SU-DHL-6 (cell line): ENCODE measurements around the gene FASTKD1.

Source experiments
- H2AFZ ChIP-seq: fragments of 200-600 bp; sonication (generic); 2 replicates; pipeline ENCODE4 v1.6.1; 2014; ENCODE audit warnings: low read depth, mild to moderate bottlenecking, moderate library complexity, mixed read lengths, antibody characterized with exemption, low read length; ENCODE audit not compliant: severe bottlenecking
- H3F3A ChIP-seq: fragments of 200-600 bp; shearing (Covaris generic); 2 replicates; pipeline ENCODE4 v1.6.0; 2016; ENCODE audit warnings: antibody characterized with exemption, mild to moderate bottlenecking; ENCODE audit not compliant: insufficient read depth
- H3K27ac ChIP-seq: fragments of 200-600 bp; sonication (generic); 2 replicates; pipeline ENCODE4 v1.5.1; 2016; ENCODE audit warnings: low read depth, mild to moderate bottlenecking, low read length, moderate library complexity, mixed read lengths
- H3K27me3 ChIP-seq: fragments of 200-600 bp; sonication (generic), shearing (Covaris generic); 2 replicates; pipeline ENCODE4 v1.6.0; 2014; ENCODE audit warnings: mild to moderate bottlenecking, low read length
- H3K36me3 ChIP-seq: fragments of 200-600 bp; sonication (generic); 2 replicates; pipeline ENCODE4 v1.6.1; 2014; ENCODE audit warnings: mild to moderate bottlenecking, low read length, mixed read lengths
- H3K4me2 ChIP-seq: fragments of 300-600, 200-600 bp; shearing (Covaris generic), sonication (generic); 2 replicates; pipeline ENCODE4 v1.6.0; 2014; ENCODE audit warnings: low read length, low read depth, mild to moderate bottlenecking; ENCODE audit not compliant: poor library complexity, severe bottlenecking
- H3K4me3 ChIP-seq: fragments of 200-600 bp; sonication (generic); 2 replicates; pipeline ENCODE4 v1.5.1; 2014; ENCODE audit warnings: antibody characterized with exemption, low read length, mild to moderate bottlenecking, mixed read lengths; ENCODE audit not compliant: insufficient read depth, poor library complexity, severe bottlenecking
- H3K79me2 ChIP-seq: fragments of 200-600 bp; sonication (generic); 2 replicates; pipeline ENCODE4 v1.6.1; 2014; ENCODE audit warnings: mild to moderate bottlenecking, low read length, moderate library complexity; ENCODE audit not compliant: insufficient read depth
- H3K9ac ChIP-seq: fragments of 200-600 bp; sonication (generic); 2 replicates; pipeline ENCODE4 v1.7.0; 2014; ENCODE audit warnings: mild to moderate bottlenecking, low read length
- H3K9me2 ChIP-seq: fragments of 200-600 bp; sonication (generic); replicated peaks from 2 replicates; pipeline ENCODE4 v1.6.1; 2014; ENCODE audit warnings: low read length; ENCODE audit not compliant: insufficient read depth
- H3K9me3 ChIP-seq: fragments of 200-600 bp; sonication (generic); 2 replicates; pipeline ENCODE4 v1.6.1; 2014; ENCODE audit warnings: low read length, mixed read lengths; ENCODE audit not compliant: insufficient read depth
- H4K20me1 ChIP-seq: fragments of 200-600 bp; sonication (generic); 2 replicates; pipeline ENCODE4 v1.6.1; 2014; ENCODE audit warnings: low read depth, mild to moderate bottlenecking, antibody characterized with exemption, low read length, moderate library complexity, mixed read lengths
- CTCF ChIP-seq: fragments of 200-600 bp; sonication (generic); IDR thresholded peaks from one replicate; pipeline ENCODE4 v1.5.1; 2017; ENCODE audit warnings: antibody characterized with exemption, mild to moderate bottlenecking, low read length, moderate library complexity; ENCODE audit not compliant: insufficient read depth, poor library complexity, severe bottlenecking
- EZH2phosphoT487 ChIP-seq: fragments of 200-600 bp; sonication (generic), shearing (Covaris generic); conservative IDR thresholded peaks from 2 replicates; pipeline ENCODE4 v1.6.1; 2018; ENCODE audit warnings: mild to moderate bottlenecking, antibody characterized with exemption, low read length, moderate library complexity, mixed read lengths

Gene FASTKD1

GRCh38 chr2:169513094-169513493, 60.6 kb downstream of the FASTKD1 start:
- Histone ChIP-seq H3K4me2 (no peak overlapping the region), H3K9me3 (no peaks in the 10 kb centered on the region), H3K36me3 (no peaks in the 10 kb centered on the region), H3F3A (no peaks in the 10 kb centered on the region), H4K20me1 (no peaks in the 10 kb centered on the region), H3K27me3 (no peaks in the 10 kb centered on the region), H3K4me3 (no peak overlapping the region), H3K27ac (no peak overlapping the region), H3K79me2 (no peaks in the 10 kb centered on the region), H3K9me2 (no peaks in the 10 kb centered on the region), H2AFZ (no peak overlapping the region), H3K9ac (no peak overlapping the region)
- TF ChIP-seq CTCF (no peak), EZH2phosphoT487 (no peak)

GRCh38 chr2:169512525-169512924, 61.1 kb downstream of the FASTKD1 start:
- Histone ChIP-seq H2AFZ (no peak overlapping the region), H4K20me1 (no peaks in the 10 kb centered on the region), H3K9ac (no peak overlapping the region), H3K4me2 (no peak overlapping the region), H3F3A (no peaks in the 10 kb centered on the region), H3K9me3 (no peaks in the 10 kb centered on the region), H3K36me3 (no peaks in the 10 kb centered on the region), H3K4me3 (no peak overlapping the region), H3K9me2 (no peaks in the 10 kb centered on the region), H3K27me3 (no peaks in the 10 kb centered on the region), H3K27ac (no peak overlapping the region), H3K79me2 (no peaks in the 10 kb centered on the region)
- TF ChIP-seq CTCF (no peak), EZH2phosphoT487 (no peak)

GRCh38 chr2:169511818-169512217, 61.8 kb downstream of the FASTKD1 start:
- Histone ChIP-seq H3K9me2 (no peaks in the 10 kb centered on the region), H3K27me3 (no peaks in the 10 kb centered on the region), H3K4me3 (no peak overlapping the region), H2AFZ (no peak overlapping the region), H3K9me3 (no peaks in the 10 kb centered on the region), H3K4me2 (no peak overlapping the region), H3K36me3 (no peaks in the 10 kb centered on the region; the same call in 1 of the 2 replicates), H3K9ac (no peak overlapping the region), H3K27ac (no peak overlapping the region), H4K20me1 (no peaks in the 10 kb centered on the region), H3F3A (no peaks in the 10 kb centered on the region), H3K79me2 (no peaks in the 10 kb centered on the region)
- TF ChIP-seq EZH2phosphoT487 (no peak), CTCF (no peak)
